Renal pelvis (tissue), 4 donors: ENCODE results near the gene IZUMO1. TPM values are rescaled to one million over a fixed set of nuclear protein-coding genes. Genes with fewer than 3 reads are reported as not detected.

ENCODE experiments used
- DNase-seq: peaks from one replicate; pipeline ENCODE4 v3.0.0-alpha.2; 2013
- polyA plus RNA-seq, 3 donors: library from polyadenylated mRNA; unstranded; fragments of 120-200 nt; gene quantifications; one replicate each; pipeline ENCODE4 v1.2.1, GENCODE V29; 2013; ENCODE audit not compliant: insufficient read length in 3 of 3

Gene IZUMO1
- polyA plus RNA-seq, 3 donors = 0.39 to 0.83 (median 0.65) TPM

DNA sequence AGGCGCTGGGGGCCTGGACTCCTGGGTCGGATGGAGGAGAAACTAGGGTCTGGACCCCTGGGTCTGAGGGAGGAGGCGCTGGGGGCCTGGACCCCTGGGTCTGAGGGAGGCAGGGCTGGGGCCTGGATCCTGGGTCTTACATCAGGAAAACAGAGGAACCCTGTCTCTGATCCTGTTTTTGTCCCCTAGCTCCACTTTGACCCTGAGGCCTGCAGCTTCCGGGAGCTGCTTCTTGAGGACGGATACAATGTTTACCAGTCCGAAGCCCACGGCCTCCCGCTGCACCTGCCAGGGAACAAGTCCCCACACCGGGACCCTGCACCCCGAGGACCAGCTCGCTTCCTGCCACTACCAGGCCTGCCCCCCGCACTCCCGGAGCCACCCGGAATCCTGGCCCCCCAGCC is 11.0 kb upstream of the IZUMO1 start:
- DNase-seq = no peak

GRCh38 chr19:48757089-48757675 is 10.5 kb upstream of the IZUMO1 start:
- no peak for DNase-seq

DNA sequence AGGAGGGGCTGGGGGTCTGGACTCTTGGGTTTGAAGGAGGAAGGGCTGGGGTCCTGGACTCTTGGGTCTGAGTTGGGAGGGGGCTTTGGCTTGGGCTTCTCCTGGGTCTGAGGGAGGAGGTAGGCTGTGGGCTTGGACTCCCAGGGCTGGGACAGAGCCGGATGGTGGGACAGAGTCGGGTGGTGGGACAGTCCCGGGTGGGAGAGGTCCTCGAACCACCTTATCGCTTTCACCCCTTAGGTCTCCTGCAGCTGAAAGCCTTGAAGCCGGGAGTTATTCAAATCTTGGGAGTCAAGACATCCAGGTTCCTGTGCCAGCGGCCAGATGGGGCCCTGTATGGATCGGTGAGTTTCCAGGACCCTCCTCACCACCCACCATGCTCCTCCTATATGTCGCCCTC is 10.0 kb upstream of the IZUMO1 start:
- DNase-seq = no peak

GRCh38 chr19:48756212-48756611 is 9.5 kb upstream of the IZUMO1 start:
- no peak for DNase-seq

DNA sequence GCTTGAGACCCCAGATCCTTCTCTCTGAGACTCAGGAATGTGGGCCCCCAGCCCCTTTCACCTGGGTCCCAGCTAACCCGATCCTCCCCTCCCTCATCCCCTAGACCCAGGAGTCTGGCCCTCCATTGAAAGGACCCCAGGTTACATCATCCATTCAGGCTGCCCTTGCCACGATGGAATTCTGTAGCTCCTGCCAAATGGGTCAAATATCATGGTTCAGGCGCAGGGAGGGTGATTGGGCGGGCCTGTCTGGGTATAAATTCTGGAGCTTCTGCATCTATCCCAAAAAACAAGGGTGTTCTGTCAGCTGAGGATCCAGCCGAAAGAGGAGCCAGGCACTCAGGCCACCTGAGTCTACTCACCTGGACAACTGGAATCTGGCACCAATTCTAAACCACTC is 9.1 kb upstream of the IZUMO1 start:
- no peak for DNase-seq

GRCh38 chr19:48755084-48755641 is 8.5 kb upstream of the IZUMO1 start, which contains the start of gene FGF21:
TSS of gene FGF21 (plus strand) at chr19:48755524. CDS start at chr19:48756237, 713 bp downstream.
- DNase-seq = no peak

DNA sequence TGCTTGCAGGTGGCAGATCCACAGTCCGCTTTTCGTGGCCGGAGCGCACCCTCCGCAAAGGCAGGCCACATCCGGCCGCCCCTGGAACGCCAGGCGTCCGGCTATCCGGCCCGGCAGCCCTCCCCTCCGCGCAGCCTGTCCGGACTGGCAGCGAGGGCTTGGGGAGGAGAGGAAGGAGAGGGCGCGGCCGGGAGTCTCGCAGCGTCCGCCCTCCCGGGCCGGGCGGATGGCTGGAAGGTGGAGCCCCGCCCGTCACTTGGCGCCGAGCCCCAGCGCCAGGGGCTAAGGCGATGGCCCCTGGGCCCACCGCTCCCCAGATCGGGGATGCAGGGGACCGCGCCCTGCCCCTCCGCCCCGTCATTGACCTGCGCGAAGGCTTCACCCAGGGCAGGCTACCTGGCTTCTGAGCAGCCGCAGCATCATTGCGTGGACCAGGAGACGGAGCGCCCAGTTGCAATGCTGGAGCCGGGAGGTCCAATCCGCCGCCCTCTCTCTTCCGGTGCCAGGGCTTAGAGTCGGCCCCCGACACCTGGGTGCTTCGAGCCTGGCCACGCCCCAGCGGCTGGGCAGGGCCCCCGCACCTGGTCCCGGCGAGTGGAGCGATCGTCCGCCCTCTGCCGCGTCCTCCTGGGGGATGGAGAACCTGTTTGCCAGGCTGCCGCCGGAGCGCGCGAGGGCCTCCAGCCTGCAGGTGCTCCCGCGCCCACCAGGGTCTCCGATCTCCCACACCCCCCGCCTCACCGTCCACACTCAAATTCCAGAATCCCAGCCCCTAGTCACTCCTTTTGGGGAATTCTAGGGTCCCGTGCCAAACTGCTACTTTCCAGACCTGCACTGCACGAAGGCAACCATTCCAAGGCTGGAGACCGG is 6.0 kb upstream of the IZUMO1 start, which contains the start of gene FUT1:
TSS of gene FUT1 (minus strand) at position 146 of the 870 bp plus-strand sequence. CDS start 1,360 bp downstream, outside the sequence.
- peak; percentile 80 for DNase-seq

DNA sequence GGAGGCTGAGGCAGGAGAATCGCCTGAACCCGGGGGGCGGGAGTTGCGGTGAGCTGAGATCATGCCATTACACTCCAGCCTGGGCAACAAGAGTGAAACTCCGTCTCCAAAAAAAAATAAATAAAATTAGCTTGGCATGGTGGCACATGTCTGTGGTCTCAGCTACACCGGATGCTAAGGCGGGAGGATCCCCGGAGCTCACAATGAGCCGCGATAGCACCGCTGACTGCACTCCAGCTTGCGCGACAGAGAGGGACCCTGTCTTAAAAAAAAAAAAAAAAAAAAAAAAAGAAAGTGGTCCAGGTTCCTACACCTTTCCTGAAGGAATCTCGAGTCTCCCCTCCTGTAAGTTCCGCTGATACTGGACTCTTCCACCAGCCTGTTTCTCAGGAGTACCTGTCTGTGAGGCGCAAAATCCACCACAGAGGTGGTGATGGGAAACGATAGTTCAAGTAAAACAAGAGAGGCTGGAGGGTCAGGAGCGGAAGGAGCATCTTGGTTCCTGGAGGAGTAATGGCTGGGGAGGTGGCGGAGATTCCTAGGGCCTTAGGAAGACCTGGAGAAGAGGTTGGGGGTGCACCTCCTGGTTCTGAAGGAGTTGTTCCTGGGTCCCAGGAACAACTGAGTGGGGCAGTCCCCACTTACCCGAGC is 5.3 kb upstream of the IZUMO1 start:
- DNase-seq = no peak

DNA sequence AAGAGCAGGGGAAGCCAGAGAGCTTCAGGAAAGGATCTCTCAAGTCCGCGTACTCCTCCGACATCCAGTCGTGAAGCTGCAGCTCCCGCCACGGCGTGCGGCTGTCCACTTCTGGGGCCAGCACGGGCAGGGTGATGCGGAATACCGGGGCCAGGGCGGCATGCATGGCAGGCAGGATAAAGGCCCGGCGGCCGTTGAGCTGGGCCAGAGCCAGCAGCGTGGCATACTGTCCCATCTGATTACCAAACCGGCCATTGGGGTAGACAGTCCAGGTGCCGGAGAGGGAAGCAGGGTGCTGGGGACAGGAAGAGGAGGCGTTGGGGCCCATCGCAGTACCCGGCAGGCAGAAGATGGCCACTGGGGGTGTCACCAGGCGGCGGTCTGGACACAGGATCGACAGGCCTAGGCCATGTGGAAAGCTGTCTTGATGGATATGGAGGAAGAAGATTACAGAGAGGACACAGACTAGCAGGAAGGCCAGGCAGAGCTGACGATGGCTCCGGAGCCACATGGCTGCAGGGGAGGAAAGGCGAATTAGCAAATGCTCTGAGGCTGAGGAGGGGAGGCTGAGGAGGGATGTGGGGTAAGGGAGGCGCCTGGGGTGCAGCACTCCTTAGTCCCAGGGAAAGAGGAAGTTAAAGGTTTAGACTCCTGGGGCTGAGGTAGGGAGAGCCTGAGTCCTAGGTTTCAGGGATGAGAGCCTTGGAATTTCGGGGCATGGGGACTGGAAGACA is 4.2 kb upstream of the IZUMO1 start:
- no peak for DNase-seq

DNA sequence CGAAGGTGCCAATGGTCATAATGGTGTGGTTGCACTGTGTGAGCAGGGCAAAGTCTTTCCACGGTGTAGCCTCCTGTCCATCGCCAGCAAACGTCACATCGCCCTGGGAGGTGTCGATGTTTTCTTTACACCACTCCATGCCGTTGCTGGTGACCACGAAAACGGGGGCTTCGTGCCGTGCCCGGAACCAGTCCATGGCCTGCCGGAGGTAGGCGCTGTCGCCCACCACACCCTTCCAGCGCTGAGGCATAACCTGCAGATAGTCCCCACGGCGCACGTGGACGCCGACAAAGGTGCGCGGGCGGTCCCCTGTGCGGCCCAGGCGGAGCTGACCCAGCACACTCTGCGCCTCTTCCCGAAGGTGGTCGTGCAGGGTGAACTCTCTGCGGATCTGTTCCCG is 3.6 kb upstream of the IZUMO1 start:
- DNase-seq = no peak

DNA sequence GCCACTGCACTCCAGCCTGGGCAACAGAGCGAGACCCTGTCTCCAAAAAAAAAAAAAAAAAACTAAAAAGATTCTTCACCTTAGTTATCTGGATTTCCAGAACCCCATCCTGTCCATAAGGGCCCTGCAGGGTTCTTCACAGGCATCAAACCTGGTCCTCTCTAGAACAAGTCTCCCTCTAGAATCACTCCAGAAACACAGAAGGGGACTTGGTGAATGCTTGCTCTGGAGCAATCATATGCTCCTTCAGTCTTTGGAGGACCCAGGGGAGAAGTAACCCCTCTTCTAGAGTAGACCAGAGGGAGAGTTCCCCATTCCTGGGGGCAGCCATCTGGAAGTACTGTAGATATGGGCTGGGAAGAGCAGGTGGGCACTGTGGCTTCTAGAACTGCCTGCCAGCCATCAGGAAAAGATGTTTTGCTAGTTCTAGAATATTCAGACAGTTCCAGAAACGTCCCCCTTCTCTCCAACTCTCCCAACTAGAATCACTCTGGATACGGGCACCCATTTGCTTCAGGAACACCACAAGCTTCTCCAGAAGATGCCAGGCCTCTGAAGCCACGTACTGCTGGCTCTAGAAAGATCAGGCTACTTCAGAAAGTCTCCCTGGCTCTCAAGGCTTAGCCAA is 3.0 kb upstream of the IZUMO1 start:
- no peak for DNase-seq

GRCh38 chr19:48746110-48746509 is 599 bp downstream of the IZUMO1 start:
- DNase-seq = no peak

GRCh38 chr19:48745208-48745995 is 1.3 kb downstream of the IZUMO1 start:
- DNase-seq = no peak

DNA sequence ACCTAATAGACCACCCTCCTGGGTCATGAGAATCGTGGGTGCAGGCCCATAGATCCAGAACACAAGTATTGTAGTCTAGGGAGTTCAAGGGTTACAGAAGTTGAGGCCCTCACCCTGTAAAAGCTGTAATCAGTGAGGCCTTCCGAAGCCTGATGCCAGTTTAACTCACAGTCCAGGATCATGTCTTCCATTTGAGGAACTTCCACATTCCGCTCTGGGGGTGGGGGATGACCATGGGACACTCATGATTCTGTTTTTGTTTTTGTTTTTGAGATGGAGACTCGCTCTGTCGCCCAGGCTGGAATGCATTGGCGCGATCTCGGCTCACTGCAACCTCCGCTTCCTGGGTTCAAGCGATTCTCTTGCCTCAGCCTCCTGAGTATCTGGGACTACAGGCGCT is 4.6 kb downstream of the IZUMO1 start:
- no peak for DNase-seq

GRCh38 chr19:48741129-48741999 is 5.3 kb downstream of the IZUMO1 start:
- DNase-seq = no peak

DNA sequence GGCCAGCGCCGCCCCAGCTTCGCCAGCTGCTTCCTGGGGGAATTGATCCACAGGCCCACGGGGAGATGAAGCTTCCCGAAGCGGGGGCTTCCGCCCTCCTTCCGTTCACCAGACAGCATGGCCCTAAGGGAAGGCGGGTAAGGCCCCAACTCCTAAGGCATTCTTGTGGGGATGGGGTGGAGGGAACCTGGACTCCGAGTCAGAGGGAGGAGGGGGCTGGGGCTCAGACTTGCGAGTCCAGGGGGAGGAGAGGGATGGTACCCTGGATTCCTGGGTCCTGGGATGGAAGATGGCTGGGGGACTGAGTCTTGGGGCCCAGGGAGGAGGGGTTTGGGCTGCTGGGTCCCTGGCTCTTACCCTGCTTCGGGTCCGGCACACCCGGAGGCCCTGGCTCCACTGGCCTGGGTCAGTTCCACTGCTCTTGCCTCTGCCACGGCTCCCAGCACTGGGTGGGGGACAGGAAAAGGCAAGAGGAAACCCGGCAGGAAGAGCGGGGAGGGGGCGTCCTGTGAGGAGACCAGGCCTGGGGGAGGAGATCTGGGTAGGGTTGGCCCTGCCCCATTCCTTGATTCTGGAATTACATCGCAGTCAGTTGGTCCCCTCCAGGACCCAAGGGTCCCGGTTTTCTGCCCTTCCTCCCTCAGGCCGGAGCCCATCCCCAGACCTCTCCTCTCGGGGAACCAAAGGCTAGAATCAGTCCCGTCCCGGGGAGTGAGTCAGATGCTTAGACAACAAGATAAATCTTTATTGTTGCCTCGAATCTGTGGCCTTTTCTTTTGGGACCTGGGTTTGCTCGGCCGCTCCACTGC is 6.3 kb downstream of the IZUMO1 start, which contains the start of gene RASIP1:
TSS of gene RASIP1 (minus strand) at position 447 of the 809 bp plus-strand sequence. CDS start at position 119, 328 bp downstream.
- no peak for DNase-seq

DNA sequence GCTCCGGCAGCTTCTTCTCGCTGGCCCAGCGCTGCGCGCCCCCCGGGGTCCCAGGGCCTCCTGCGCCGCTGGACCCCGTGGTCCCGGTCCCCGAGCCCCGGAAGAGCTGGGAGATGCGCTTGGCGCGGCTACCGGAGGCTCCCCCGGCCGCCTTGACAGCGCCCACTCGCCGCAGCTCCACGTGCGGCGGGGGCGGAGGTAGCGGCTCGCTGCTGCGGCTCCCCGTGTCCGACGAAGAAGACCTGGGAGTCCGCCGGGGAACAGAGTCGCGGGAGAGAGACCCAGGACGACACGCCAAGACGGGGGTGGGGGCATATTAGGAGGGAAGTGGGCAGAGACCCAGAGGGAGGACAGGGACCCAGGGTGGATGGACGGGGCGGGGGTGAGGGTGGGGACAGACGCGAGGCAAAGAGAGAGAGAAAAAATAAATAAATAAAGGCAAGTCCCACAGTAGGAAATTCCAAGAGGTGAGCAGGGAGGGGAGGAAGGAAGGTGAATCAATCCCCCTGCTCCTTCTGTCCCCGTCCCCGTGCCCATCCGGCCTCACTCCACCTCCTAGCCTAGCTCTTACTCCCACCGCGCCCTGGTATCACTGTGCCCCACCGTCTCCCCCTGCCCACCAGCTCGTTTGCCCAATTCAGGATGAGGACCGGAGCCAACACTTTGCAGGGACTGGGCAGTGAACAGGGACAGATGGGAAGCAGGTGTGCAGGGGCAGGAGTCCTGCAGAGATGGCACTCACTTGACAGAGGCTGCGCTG is 7.1 kb downstream of the IZUMO1 start:
- no peak for DNase-seq
